ENCODE results near the gene IGFBP2. TPM values are rescaled to one million over a fixed set of nuclear protein-coding genes. Genes with fewer than 3 reads are reported as not detected.

Gene IGFBP2
- total and polyA plus RNA-seq, 2 experiments from 2014 or later, result 177 to 364 TPM

GRCh38 chr2:216622526-216622925 lies 10.7 kb upstream of the IGFBP2 start:
- Mint-ChIP-seq H3K27ac (no peak overlapping the region), H3K9me3 (no peaks in the 10 kb centered on the region; the same call in 2 of the 3 replicates), H3K36me3 (ENCODE audit: low read depth) (no peaks in the 10 kb centered on the region), H3K27me3 (ENCODE audit: insufficient read depth, low read depth, poor library complexity) (peaks cover 16% of the 10 kb centered on the region), H3K4me1 (peaks cover 37% of the 10 kb centered on the region), H3K4me3 (no peak overlapping the region)
- H2AFZ ChIP-seq, result no peak overlapping the region
- DNase-seq (ENCODE audit: low spot score), result no peak
- H3K27me3 ChIP-seq (ENCODE audit: insufficient read depth), result no peaks in the 10 kb centered on the region
- H3K4me3 ChIP-seq, result no peak overlapping the region
- H3K36me3 ChIP-seq (ENCODE audit: insufficient read depth), result no peaks in the 10 kb centered on the region
- no peak overlapping the region for H3K27ac ChIP-seq (ENCODE audit: low read depth)
- 0 out of 2 replicates have a peak, but pooled peaks cover 2% of the 10 kb centered on the region for H3F3A ChIP-seq (replicated peaks; ENCODE audit: low read depth)
- H3K79me2 ChIP-seq (replicated peaks; ENCODE audit: insufficient read depth), result no peaks in the 10 kb centered on the region
- no peaks in the 10 kb centered on the region for H3K9me2 ChIP-seq (ENCODE audit: insufficient read depth)
- peaks cover 26% of the 10 kb centered on the region for H3K4me1 ChIP-seq (ENCODE audit: insufficient read depth)
- no peak overlapping the region for H3K4me2 ChIP-seq
- TF ChIP-seq POLR2AphosphoS5 (IDR thresholded peaks at IDR 0.05; ENCODE audit: low read depth) (no peak), ZNF114 (CRISPR knock-in tag; IDR thresholded peaks at IDR 0.05) (no peak), CTCF (conservative IDR thresholded peaks at IDR 0.05; ENCODE audit: low read depth in 2 of 2) (no peak), ETS1 (IDR thresholded peaks at IDR 0.05) (no peak), EZH2phosphoT487 (IDR thresholded peaks at IDR 0.05; ENCODE audit: unreplicated experiment) (no peak), JUNB (IDR thresholded peaks at IDR 0.05; ENCODE audit: unreplicated experiment) (no peak), NANOG (IDR thresholded peaks at IDR 0.05; ENCODE audit: borderline replicate concordance) (no peak), CREB1 (CRISPR knock-in tag; IDR thresholded peaks at IDR 0.05; ENCODE audit: low read depth) (no peak), ZNF331 (CRISPR knock-in tag; IDR thresholded peaks at IDR 0.05; ENCODE audit: low read depth) (no peak), ZNF462 (CRISPR knock-in tag; IDR thresholded peaks at IDR 0.05) (no peak), STAT1 (IDR thresholded peaks at IDR 0.05; ENCODE audit: unreplicated experiment) (no peak), REST (IDR thresholded peaks at IDR 0.05; ENCODE audit: unreplicated experiment) (no peak), EZH2 (IDR thresholded peaks at IDR 0.05; ENCODE audit: low read depth, unreplicated experiment) (no peak)
- H4K20me1 ChIP-seq (replicated peaks; ENCODE audit: insufficient read depth), result no peaks in the 10 kb centered on the region
- ATAC-seq, result no peak
